Spleen (tissue), 7 donors: ENCODE measurements around the gene GTPBP1.

ENCODE experiments used
- POLR2A ChIP-seq, 3 donors: fragments of 450-650 bp; IDR thresholded peaks; one replicate each; pipeline ENCODE4 v1.5.1; 2017; ENCODE audit warnings: antibody characterized with exemption in 3 of 3, mild to moderate bottlenecking in 1 of 3
- TF ChIP-seq, protein P1 (sequence below), 11 experiments: fragments of 200-600 bp in 7 of 11; fragments of 450-650 bp in 4 of 11; sonication (generic) in 4 of 11; IDR thresholded peaks in 8 of 11; conservative IDR thresholded peaks in 3 of 11; 1 replicate in 7 of 11; 2 replicates in 4 of 11; pipeline versions ENCODE4 v1.4.0 to v1.8.0; 2016 to 2021; ENCODE audit warnings: antibody characterized with exemption in 11 of 11, inconsistent platforms in 4 of 11, mild to moderate bottlenecking in 1 of 11
- donor health status: DM: no; HTN: no; CAD: no; lungs with moderate emphysema.
- donor health status: DM: no; HTN: no; CAD: no.
- donor health status: DM: no; HTN: no; CAD: no.

DNA sequence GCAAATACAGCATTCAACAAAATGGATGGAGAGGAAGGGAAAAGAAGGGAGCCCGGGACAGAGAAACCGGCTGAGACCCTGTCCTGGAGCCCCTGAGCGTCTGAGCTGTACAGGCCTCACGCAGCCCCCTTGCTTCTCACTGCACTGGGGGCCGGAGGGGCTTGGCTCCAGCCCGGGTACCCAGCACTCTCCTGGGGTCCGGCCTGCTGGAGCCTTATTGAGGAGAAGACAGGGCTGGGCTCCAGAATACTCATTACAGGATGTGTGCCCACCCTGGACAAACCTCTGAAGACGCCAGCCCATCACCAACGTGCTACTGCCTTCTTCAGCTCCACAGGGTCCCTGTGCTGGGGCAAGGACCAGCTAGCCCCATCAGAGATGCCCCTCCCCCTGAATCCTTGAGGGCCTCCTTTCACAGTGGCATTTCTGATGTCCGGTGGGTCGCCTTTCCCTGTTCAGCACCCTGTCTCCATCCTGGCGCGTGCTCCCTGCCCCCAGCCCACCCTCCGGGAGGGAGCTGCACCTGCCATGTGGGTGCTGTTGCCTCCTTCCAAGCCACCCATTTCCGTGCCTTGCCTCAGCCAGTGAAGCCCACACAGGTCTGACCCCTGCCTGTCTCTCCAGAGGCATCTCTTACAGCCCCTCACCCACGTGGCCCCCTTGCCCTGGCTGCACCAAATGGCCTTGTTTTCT, 64.7 kb downstream of the GTPBP1 start:
- TF ChIP-seq, protein P1, sequence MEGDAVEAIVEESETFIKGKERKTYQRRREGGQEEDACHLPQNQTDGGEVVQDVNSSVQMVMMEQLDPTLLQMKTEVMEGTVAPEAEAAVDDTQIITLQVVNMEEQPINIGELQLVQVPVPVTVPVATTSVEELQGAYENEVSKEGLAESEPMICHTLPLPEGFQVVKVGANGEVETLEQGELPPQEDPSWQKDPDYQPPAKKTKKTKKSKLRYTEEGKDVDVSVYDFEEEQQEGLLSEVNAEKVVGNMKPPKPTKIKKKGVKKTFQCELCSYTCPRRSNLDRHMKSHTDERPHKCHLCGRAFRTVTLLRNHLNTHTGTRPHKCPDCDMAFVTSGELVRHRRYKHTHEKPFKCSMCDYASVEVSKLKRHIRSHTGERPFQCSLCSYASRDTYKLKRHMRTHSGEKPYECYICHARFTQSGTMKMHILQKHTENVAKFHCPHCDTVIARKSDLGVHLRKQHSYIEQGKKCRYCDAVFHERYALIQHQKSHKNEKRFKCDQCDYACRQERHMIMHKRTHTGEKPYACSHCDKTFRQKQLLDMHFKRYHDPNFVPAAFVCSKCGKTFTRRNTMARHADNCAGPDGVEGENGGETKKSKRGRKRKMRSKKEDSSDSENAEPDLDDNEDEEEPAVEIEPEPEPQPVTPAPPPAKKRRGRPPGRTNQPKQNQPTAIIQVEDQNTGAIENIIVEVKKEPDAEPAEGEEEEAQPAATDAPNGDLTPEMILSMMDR (IDR thresholded peaks at IDR 0.05 in 8 of 11, conservative IDR thresholded peaks at IDR 0.05 in 3 of 11) = no peak
- TF ChIP-seq POLR2A (IDR thresholded peaks at IDR 0.05) = no peak
